IMR-90 (cell line): ENCODE measurements around the gene EML1. TPM values are rescaled to one million over a fixed set of nuclear protein-coding genes. Genes with fewer than 3 reads are reported as not detected.

Experiments used
- ATAC-seq: fragments of 200-7000 bp; cut with Tn5 transposase; 2 replicates; pipeline ENCODE4 v1.9.1; 2020; ENCODE audit warnings: low read depth, mild to moderate bottlenecking, moderate library complexity
- BruUV-seq: library from RNA; stranded (reverse); fragments of 400-500 nt; replicated peaks from 2 replicates; lab custom pipeline; 2021; lab: Mats Ljungman, UMichigan
- CTCF ChIA-PET: fragments of 300-600 bp; formaldehyde crosslinking; extraction: SDS; loops from one replicate; lab custom pipeline; 2021; ENCODE audit warnings: antibody characterized with exemption; lab: Yijun Ruan, JAX
- POLR2A ChIA-PET: fragments of 300-600 bp; sonication (Branson Sonifier 250); formaldehyde crosslinking; loops from one replicate; lab custom pipeline; 2022; ENCODE audit warnings: antibody characterized with exemption; ENCODE audit not compliant: unreplicated experiment; lab: Charles Lee
- DNase-seq: peaks from one replicate; pipeline ENCODE4 v3.0.0; 2013
- H2AFZ ChIP-seq: replicated peaks from 2 replicates; pipeline ENCODE3; 2013; ENCODE audit warnings: low read length, mild to moderate bottlenecking; ENCODE audit not compliant: poor library complexity
- H2AK5ac ChIP-seq: 2 replicates; pipeline ENCODE4 v1.6.1; 2013; ENCODE audit warnings: low read depth, low read length, inconsistent platforms
- H2AK9ac ChIP-seq: replicated peaks from 2 replicates; pipeline ENCODE3; 2013; ENCODE audit warnings: mild to moderate bottlenecking, low read depth, low read length, moderate library complexity; ENCODE audit not compliant: poor library complexity
- H2BK120ac ChIP-seq: 2 replicates; pipeline ENCODE4 v1.6.1; 2013; ENCODE audit warnings: low read depth, low read length, inconsistent platforms
- H2BK15ac ChIP-seq: 3 replicates; pipeline ENCODE4 v1.6.1; 2013; ENCODE audit warnings: low read depth, low read length, inconsistent platforms
- H2BK20ac ChIP-seq: 2 replicates; pipeline ENCODE4 v1.6.1; 2013; ENCODE audit warnings: low read depth, mild to moderate bottlenecking, inconsistent platforms, low read length, moderate library complexity
- H2BK5ac ChIP-seq: 2 replicates; pipeline ENCODE4 v1.6.1; 2013; ENCODE audit warnings: mild to moderate bottlenecking, low read depth, low read length, inconsistent platforms; ENCODE audit not compliant: poor library complexity, severe bottlenecking
- H3K14ac ChIP-seq: replicated peaks from 2 replicates; pipeline ENCODE4 v1.6.1; 2013; ENCODE audit warnings: low read depth, low read length, inconsistent platforms
- H3K18ac ChIP-seq: 2 replicates; pipeline ENCODE4 v1.6.1; 2013; ENCODE audit warnings: low read depth, low read length, control low read depth
- H3K23ac ChIP-seq: 2 replicates; pipeline ENCODE4 v1.6.1; 2013; ENCODE audit warnings: low read depth, low read length, inconsistent platforms
- H3K27ac ChIP-seq: 2 replicates; pipeline ENCODE4 v1.5.1; 2013; ENCODE audit warnings: mild to moderate bottlenecking, control low read depth, low read length; ENCODE audit not compliant: insufficient read depth
- H3K27me3 ChIP-seq: 2 replicates; pipeline ENCODE4 v1.6.1; 2013; ENCODE audit warnings: low read length; ENCODE audit not compliant: control insufficient read depth, insufficient read depth
- H3K36me3 ChIP-seq: 2 replicates; pipeline ENCODE4 v1.6.1; 2013; ENCODE audit warnings: low read length, mixed read lengths; ENCODE audit not compliant: control insufficient read depth, insufficient read depth
- H3K4ac ChIP-seq: 2 replicates; pipeline ENCODE4 v1.6.1; 2013; ENCODE audit warnings: low read depth, low read length, inconsistent platforms
- H3K4me1 ChIP-seq: 2 replicates; pipeline ENCODE4 v1.6.1; 2013; ENCODE audit warnings: low read length, mixed read lengths; ENCODE audit not compliant: control insufficient read depth, insufficient read depth
- H3K4me2 ChIP-seq: 2 replicates; pipeline ENCODE4 v1.6.1; 2013; ENCODE audit warnings: low read depth, mild to moderate bottlenecking, control low read depth, low read length, moderate library complexity
- H3K4me3 ChIP-seq: 2 replicates; pipeline ENCODE4 v1.5.1; 2013; ENCODE audit warnings: low read depth, mild to moderate bottlenecking, control low read depth, low read length, moderate library complexity; ENCODE audit not compliant: insufficient read depth
- H3K56ac ChIP-seq: 2 replicates; pipeline ENCODE4 v1.6.1; 2013; ENCODE audit warnings: low read length, inconsistent platforms; ENCODE audit not compliant: insufficient read depth; ENCODE audit errors: extremely low read depth
- H3K79me1 ChIP-seq, 2 experiments: 2 replicates each; pipeline ENCODE4 v1.6.1; 2013; ENCODE audit warnings: low read length in 2 of 2, inconsistent platforms in 1 of 2, low read depth in 1 of 2
- H3K9ac ChIP-seq: 2 replicates; pipeline ENCODE4 v1.6.1; 2013; ENCODE audit warnings: low read depth, low read length, control low read depth
- H3K9me1 ChIP-seq: 2 replicates; pipeline ENCODE4 v1.6.1; 2013; ENCODE audit warnings: low read length, inconsistent platforms; ENCODE audit not compliant: insufficient read depth
- H3K9me3 ChIP-seq: 2 replicates; pipeline ENCODE4 v1.6.1; 2013; ENCODE audit warnings: low read length; ENCODE audit not compliant: control insufficient read depth, insufficient read depth
- H4K20me1 ChIP-seq: 2 replicates; pipeline ENCODE4 v1.6.1; 2013; ENCODE audit warnings: low read length, inconsistent platforms; ENCODE audit not compliant: insufficient read depth
- H4K5ac ChIP-seq: 2 replicates; pipeline ENCODE4 v1.6.1; 2013; ENCODE audit warnings: mild to moderate bottlenecking, low read depth, low read length, control low read depth
- H4K8ac ChIP-seq, 2 experiments: 2 replicates each; pipeline ENCODE4 v1.6.1; 2013; ENCODE audit warnings: low read depth in 2 of 2, low read length in 2 of 2, control low read depth in 1 of 2, inconsistent platforms in 1 of 2
- H4K91ac ChIP-seq: 2 replicates; pipeline ENCODE4 v1.6.1; 2013; ENCODE audit warnings: low read depth, low read length, inconsistent platforms; ENCODE audit not compliant: insufficient read depth
- BHLHE40 ChIP-seq: fragments of 150-350 bp; IDR thresholded peaks from 2 replicates; pipeline ENCODE4 v1.6.1; 2016; ENCODE audit warnings: mild to moderate bottlenecking, low read depth, low read length
- CHD1 ChIP-seq: IDR thresholded peaks from 2 replicates; pipeline ENCODE4 v1.6.1; 2012; ENCODE audit warnings: low read depth, low read length, improper control_type of control experiment
- ELK1 ChIP-seq: fragments of 150-350 bp; IDR thresholded peaks from 2 replicates; pipeline ENCODE4 v1.6.1; 2016; ENCODE audit warnings: low read depth, mild to moderate bottlenecking, low read length, moderate library complexity, borderline replicate concordance
- NFE2L2 ChIP-seq: fragments of 150-350 bp; IDR thresholded peaks from 2 replicates; pipeline ENCODE4 v1.6.1; 2016; ENCODE audit warnings: low read depth, mild to moderate bottlenecking, low read length
- POLR2A ChIP-seq: IDR thresholded peaks from 2 replicates; pipeline ENCODE4 v1.6.1; 2012; ENCODE audit warnings: mild to moderate bottlenecking, low read depth, low read length
- RCOR1 ChIP-seq: IDR thresholded peaks from 2 replicates; pipeline ENCODE4 v1.6.1; 2012; ENCODE audit warnings: mild to moderate bottlenecking, low read length, improper control_type of control experiment; ENCODE audit not compliant: insufficient replicate concordance
- RFX5 ChIP-seq: IDR thresholded peaks from 2 replicates; pipeline ENCODE4 v1.8.0; 2012; ENCODE audit warnings: low read depth, mild to moderate bottlenecking, low read length, moderate library complexity
- SMC3 ChIP-seq: fragments of 150-350 bp; IDR thresholded peaks from 2 replicates; pipeline ENCODE4 v1.6.1; 2016; ENCODE audit warnings: low read depth, mild to moderate bottlenecking, antibody characterized with exemption, low read length, moderate library complexity
- USF2 ChIP-seq: fragments of 150-350 bp; IDR thresholded peaks from 2 replicates; pipeline ENCODE4 v1.6.1; 2017; ENCODE audit warnings: mild to moderate bottlenecking, antibody characterized with exemption, low read length, low read depth
- dilution Hi-C: fragments of 300-500 bp; cut with HindIII; formaldehyde crosslinking; loops from one replicate; pipeline ENCODE4 v1.14.3; 2018; ENCODE audit warnings: low sequenced_read_pairs; ENCODE audit not compliant: unreplicated experiment
- in situ Hi-C: fragments of 300-500 bp; cut with MboI; formaldehyde crosslinking; loops from 3 replicates; pipeline ENCODE4 v1.14.3; 2019; ENCODE audit warnings: low sequenced_read_pairs, inconsistent platforms, mixed read lengths
- intact Hi-C: fragments of 100-400 bp; cut with micrococcal nuclease; formaldehyde crosslinking; loops from 2 replicates; pipeline ENCODE4 v1.10.0; 2022
- polyA plus RNA-seq, 3 experiments: library from polyadenylated mRNA; depleted of rRNA; stranded (reverse); fragments of >200 nt; gene quantifications; 2 replicates each; pipeline ENCODE4 v1.2.3, GENCODE V29; 2012; ENCODE audit warnings: low replicate concordance in 1 of 3
- total RNA-seq: library from RNA; depleted of rRNA; stranded (reverse); fragments of >200 nt; gene quantifications from 2 replicates; pipeline ENCODE4 v1.2.3, GENCODE V29; 2012

The EML1 gene
- total and polyA plus RNA-seq, 2 of the 4 experiments (the other 2 are of a cell fraction): 14.0 to 42.3 TPM

- Histone ChIP-seq H3K4me2 (no peak overlapping the region), H3K4me3 (no peak overlapping the region), H3K9me3 (peaks cover 5% of the 10 kb centered on the region), H4K91ac (no peak overlapping the region), H4K5ac (no peak overlapping the region), H3K9ac (no peak overlapping the region), H3K23ac (no peak overlapping the region), H3K4ac (no peak overlapping the region), H2AK9ac (no peak overlapping the region), H2BK15ac (no peak overlapping the region), H3K27me3 (no peaks in the 10 kb centered on the region), H2BK120ac (no peak overlapping the region), H4K8ac (no peak overlapping the region), H3K56ac (no peak overlapping the region), H2AK5ac (no peak overlapping the region), H4K20me1 (peaks cover 4% of the 10 kb centered on the region; the same call in 1 of the 2 replicates), H3K4me1 (no peaks in the 10 kb centered on the region), H3K14ac (no peak overlapping the region), H3K18ac (no peak overlapping the region), H2AFZ (no peak overlapping the region), H2BK5ac (no peak overlapping the region), H3K79me1 (peaks cover 0 to 31% of the 10 kb centered on the region in 2 experiments; a peak in 2 of 4 replicates), H3K9me1 (0 out of 2 replicates have a peak, but pooled peaks cover 9% of the 10 kb centered on the region), H2BK20ac (no peak overlapping the region), H3K36me3 (no peaks in the 10 kb centered on the region; the same call in 1 of the 2 replicates), H3K27ac (no peak overlapping the region)
- no peak for ATAC-seq
- intact Hi-C loops (no loop called here), dilution Hi-C loops (no loop called here), in situ Hi-C loops (no loop called here)
- POLR2A ChIA-PET: no interaction called here
- no peak for DNase-seq
- no TSS peak for BruUV-seq
- TF ChIP-seq BHLHE40 (no peak), USF2 (no peak), RFX5 (no peak), NFE2L2 (no peak), SMC3 (no peak), CHD1 (no peak), ELK1 (no peak), POLR2A (no peak), RCOR1 (no peak)
- CTCF ChIA-PET: no interaction called here
Measured at GRCh38 chr14:99846808-99847207, 53.6 kb downstream of the EML1 start.
